HG02763 (cell line): Measurements from ENCODE around the gene TSC22D1.

Experiments
- ATAC-seq: cut with Tn5 transposase; IDR thresholded peaks from one replicate; pipeline ENCODE4 v1.9.1; 2021; ENCODE audit warnings: mild to moderate bottlenecking, moderate library complexity; ENCODE audit not compliant: unreplicated experiment

TSC22D1 gene

DNA sequence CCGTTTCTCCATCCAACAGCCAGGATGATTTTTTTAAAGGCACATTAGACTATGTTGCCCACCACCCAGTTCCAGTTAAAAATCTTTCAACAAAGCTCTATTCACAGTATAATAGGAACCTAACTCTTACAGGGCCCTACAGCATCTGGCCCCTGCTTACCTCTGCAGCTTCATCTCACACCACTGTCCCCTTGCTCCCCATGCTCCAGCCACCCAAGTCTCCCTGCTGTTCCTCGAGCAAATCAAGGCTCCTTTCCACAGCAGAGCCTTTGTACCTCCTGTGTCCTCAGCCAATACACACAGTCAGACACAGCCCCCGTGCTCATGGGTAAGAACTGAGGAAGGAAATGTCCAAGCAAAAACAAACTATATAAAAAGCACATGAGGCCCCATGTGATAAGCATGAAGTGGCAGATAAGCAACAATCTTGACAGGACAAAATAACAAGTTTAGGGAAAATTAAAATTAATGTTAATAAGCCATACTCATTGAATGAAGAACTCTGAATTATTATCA is 67.5 kb downstream of the TSC22D1 start:
- no peak for ATAC-seq

GRCh38 chr13:44507639-44508038 is 68.5 kb downstream of the TSC22D1 start:
- ATAC-seq = no peak

DNA sequence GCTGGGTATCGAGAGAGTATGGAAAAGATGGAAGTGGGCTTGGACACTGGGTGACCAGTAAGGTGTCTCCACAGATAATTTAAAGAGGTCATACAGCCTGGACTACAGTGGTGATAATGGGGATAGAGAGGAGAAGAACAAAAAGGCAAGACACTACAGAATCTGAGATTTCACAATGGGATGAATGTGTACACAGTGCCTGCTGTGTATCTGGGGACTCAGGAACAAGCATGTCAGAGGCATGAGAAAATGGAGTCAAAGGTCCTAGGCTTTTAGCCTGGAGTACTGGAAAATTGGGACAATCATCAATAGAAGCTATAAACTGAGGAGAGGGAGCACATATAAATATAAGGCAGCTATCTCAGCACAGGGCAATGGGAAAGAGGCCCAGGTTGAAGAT is 69.4 kb downstream of the TSC22D1 start:
- ATAC-seq = no peak

- no peak for ATAC-seq
Observed at GRCh38 chr13:44506251-44506650, 69.9 kb downstream of the TSC22D1 start.

GRCh38 chr13:44504116-44504515 is 72.0 kb downstream of the TSC22D1 start:
- no peak for ATAC-seq

DNA sequence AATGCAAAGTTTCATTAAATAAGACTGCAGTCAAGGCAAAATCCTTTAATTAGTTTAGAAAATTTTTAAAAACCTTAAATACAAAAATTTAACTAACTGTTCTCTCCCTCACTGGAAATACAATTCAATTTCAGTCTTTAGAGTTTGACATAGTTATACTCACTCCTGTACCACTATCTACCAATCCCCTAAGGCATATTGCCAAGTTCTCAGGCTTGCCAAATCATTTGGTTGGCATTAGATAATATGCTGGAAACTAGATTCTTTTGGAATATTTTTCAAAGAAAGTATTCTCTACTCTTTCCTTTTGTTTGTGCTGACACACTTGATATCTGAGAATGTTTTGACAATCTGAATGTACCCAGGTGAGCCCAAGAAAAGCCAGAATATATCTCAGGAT is 77.2 kb downstream of the TSC22D1 start:
- ATAC-seq = no peak

GRCh38 chr13:44498502-44498901 is 77.6 kb downstream of the TSC22D1 start:
- ATAC-seq = no peak

- ATAC-seq = no peak
Observed at GRCh38 chr13:44497801-44498200, 78.3 kb downstream of the TSC22D1 start.

DNA sequence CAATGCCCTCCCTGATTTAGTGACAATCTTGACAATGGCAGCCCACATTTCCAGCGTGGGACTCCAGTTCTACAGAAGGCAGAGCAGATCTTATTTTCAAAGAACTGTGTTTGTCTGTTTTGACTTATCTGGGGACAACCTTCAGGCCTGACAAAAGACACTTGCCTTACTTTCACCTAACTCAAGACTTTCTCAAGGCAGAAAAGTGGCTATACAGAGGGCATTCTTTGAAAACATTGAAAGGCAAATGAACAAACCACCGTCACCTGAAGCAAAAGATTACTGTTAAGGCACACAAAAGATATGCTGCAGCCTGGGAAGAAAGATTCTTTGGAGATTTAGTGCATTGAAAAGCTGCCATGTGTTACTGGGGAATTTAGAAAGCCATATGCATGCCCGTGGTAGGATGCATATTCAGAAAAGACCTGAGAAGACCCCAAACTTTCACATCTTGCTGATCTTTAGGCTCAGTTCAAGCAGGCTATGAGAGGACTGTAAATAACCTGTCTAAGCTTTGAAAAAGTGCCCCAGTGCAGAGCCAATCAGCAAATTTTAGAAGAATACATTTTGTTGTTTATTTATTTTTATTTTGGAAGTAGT is 82.8 kb downstream of the TSC22D1 start:
- no peak for ATAC-seq

DNA sequence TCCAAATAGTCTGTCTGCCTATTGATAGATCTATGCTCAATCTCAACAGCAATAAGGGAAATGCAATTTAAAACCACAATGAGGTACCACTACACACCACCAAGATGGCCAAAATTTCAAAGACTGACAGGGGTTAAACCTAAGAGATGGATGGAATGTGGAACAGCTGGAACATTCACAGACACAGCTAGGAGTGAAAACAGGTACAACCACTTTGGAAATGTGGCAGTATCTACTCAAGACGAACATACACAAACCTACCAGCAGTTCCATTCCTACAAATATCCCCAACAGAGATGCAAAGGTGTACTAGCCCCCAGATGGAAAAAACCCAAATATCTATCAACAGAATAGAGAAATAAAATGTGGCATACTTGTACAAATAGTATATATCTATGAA is 86.4 kb downstream of the TSC22D1 start:
- no peak for ATAC-seq

GRCh38 chr13:44487989-44488388 is 88.1 kb downstream of the TSC22D1 start:
- no peak for ATAC-seq

- ATAC-seq = no peak
Observed at GRCh38 chr13:44484562-44485138, 91.5 kb downstream of the TSC22D1 start.

- no peak for ATAC-seq
Observed at GRCh38 chr13:44474122-44474910, 101.8 kb downstream of the TSC22D1 start.

DNA sequence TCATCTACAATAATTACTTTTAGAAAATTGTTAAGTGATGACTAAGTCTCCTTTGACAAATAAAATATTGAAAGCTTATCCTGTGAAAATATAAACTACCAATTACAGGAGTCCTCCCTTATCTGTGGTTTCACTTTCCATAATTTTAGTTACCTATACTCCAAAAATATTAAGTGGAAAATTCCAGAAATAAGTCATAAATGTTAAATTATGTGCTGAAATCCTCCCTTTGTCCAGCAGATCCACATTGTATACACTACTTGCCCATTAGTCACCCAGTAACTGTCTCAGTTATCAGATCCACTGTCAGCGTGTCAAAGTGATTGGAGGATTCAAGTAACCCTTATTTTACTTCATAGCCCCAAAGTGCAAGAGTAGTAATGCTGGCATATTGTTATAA is 104.4 kb downstream of the TSC22D1 start:
- ATAC-seq = no peak

GRCh38 chr13:44470638-44471562 is 105.2 kb downstream of the TSC22D1 start:
- no peak for ATAC-seq

- ATAC-seq = no peak
Observed at GRCh38 chr13:44468874-44469273, 107.3 kb downstream of the TSC22D1 start.

- ATAC-seq = no peak
Observed at GRCh38 chr13:44465318-44465717, 110.8 kb downstream of the TSC22D1 start.

DNA sequence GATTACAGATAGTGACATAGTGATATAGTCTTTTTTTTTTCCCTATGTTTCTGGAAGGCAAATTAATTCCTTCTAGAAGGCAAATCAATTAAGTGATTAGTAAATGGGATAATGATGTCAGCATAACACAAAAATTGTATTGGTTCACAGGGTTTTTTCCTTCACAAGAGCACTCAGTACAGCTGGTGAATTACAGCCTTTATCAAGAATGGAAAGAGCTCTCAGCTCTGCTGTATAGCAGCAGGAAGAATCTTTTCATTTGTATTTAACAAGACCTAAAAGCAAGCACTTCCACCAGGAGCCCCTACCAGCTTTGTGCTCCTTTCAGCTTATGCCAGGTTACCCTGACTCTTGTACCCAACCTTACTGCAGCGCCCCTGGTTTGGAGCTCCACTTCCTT is 111.7 kb downstream of the TSC22D1 start:
- ATAC-seq = no peak

GRCh38 chr13:44463759-44464158 is 112.4 kb downstream of the TSC22D1 start:
- ATAC-seq = no peak

DNA sequence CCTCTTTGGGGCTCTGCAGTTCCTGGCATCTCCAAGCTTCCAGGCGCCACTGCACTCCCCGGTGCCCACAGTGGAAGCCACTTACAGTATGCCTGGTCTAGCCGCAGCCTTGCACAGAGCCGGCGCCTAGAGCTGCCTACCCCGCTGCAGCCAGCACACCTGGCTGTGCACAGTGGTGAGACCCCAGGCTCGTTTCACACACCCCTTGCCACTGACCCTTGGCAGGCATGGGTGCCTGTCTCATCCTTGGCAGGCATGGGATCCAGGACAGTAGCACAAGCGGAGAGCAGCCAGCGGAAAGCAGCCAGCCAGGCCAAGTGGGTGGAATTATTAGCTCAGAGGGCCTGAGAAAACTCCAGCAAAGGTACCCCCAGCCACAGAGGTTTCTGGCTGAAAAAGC is 116.5 kb downstream of the TSC22D1 start:
- no peak for ATAC-seq
